HepG2 (cell line): Measurements from ENCODE around the gene ARTN. TPM values are rescaled to one million over a fixed set of nuclear protein-coding genes. Genes with fewer than 3 reads are reported as not detected.

ENCODE experiments used
- ATAC-seq: fragments of 200-7000 bp; cut with Tn5 transposase; 3 replicates; pipeline ENCODE4 v1.9.1; 2020; ENCODE audit warnings: mild to moderate bottlenecking, moderate library complexity
- BruUV-seq: library from RNA; stranded (reverse); fragments of 400-500 nt; replicated peaks from 2 replicates; lab custom pipeline; 2021; lab: Mats Ljungman, UMichigan
- CTCF ChIA-PET: fragments of 300-600 bp; formaldehyde crosslinking; extraction: SDS; loops from one replicate; lab custom pipeline; 2021; ENCODE audit warnings: low total read pairs, inconsistent platforms, low intra/inter-chr PET ratio; lab: Yijun Ruan, JAX
- POLR2A ChIA-PET: fragments of 350-600 bp; sonication (Branson Sonifier 250); formaldehyde crosslinking; loops from one replicate; lab custom pipeline; 2020; ENCODE audit warnings: antibody characterized with exemption, inconsistent platforms; lab: Yijun Ruan, JAX
- DNase-seq: peaks from one replicate; pipeline ENCODE4 v3.0.0-alpha.2; 2015; ENCODE audit warnings: low spot score
- FAIRE-seq: peaks from 3 replicates; lab custom pipeline; 2011; peaks lifted over from hg19 to GRCh38; lab: Jason Lieb, UNC
- H2AFZ ChIP-seq: one replicate; pipeline ENCODE4 v1.6.1; 2011; ENCODE audit warnings: low read length, inconsistent platforms
- H3K27ac ChIP-seq: fragments of 300-600 bp; 3 replicates; pipeline ENCODE4 v1.8.0; 2011; ENCODE audit warnings: mixed run types, mild to moderate bottlenecking, mixed read lengths, low read length, inconsistent platforms; ENCODE audit not compliant: insufficient read depth; ENCODE audit errors: extremely low read length
- H3K27me3 ChIP-seq, 2 experiments: fragments of 200-600 bp in 1 of 2; 2 replicates in 1 of 2; 3 replicates in 1 of 2; pipeline versions ENCODE4 v1.6.0 to v1.8.0; 2011; ENCODE audit warnings: low read length in 2 of 2, mild to moderate bottlenecking in 2 of 2, moderate library complexity in 2 of 2, inconsistent platforms in 1 of 2; ENCODE audit not compliant: insufficient read depth in 2 of 2, control insufficient read depth in 1 of 2
- H3K36me3 ChIP-seq, 2 experiments: fragments of 200-600 bp in 1 of 2; replicated peaks in 1 of 2; 2 replicates in 1 of 2; 3 replicates in 1 of 2; pipeline versions ENCODE4 v1.5.1 to v1.8.0; 2011; ENCODE audit warnings: low read length in 2 of 2, inconsistent platforms in 1 of 2; ENCODE audit not compliant: insufficient read depth in 2 of 2, control insufficient read depth in 1 of 2
- H3K4me1 ChIP-seq: 2 replicates; pipeline ENCODE4 v1.5.1; 2012; ENCODE audit warnings: low read length, inconsistent platforms; ENCODE audit not compliant: insufficient read depth
- H3K4me2 ChIP-seq: 2 replicates; pipeline ENCODE4 v1.6.0; 2011; ENCODE audit warnings: low read depth, low read length, inconsistent platforms
- H3K4me3 ChIP-seq, 3 experiments: fragments of 200-600 bp in 1 of 3; sonication (generic), shearing (Covaris generic) in 1 of 3; replicated peaks in 1 of 3; 2 replicates each; pipeline ENCODE4 v1.5.1; 2011 to 2016; ENCODE audit warnings: low read length in 3 of 3, inconsistent platforms in 2 of 3, low read depth in 2 of 3, mild to moderate bottlenecking in 2 of 3, control low read depth in 1 of 3, mixed read lengths in 1 of 3; ENCODE audit not compliant: insufficient read depth in 1 of 3
- H3K79me2 ChIP-seq: one replicate; pipeline ENCODE4 v1.6.1; 2011; ENCODE audit warnings: low read length, inconsistent platforms; ENCODE audit not compliant: insufficient read depth
- H3K9ac ChIP-seq: 2 replicates; pipeline ENCODE4 v1.6.0; 2011; ENCODE audit warnings: mild to moderate bottlenecking, low read depth, low read length, inconsistent platforms; ENCODE audit not compliant: insufficient read depth
- H3K9me3 ChIP-seq: 2 replicates; pipeline ENCODE4 v1.5.1; 2012; ENCODE audit warnings: mild to moderate bottlenecking, low read length
- H4K20me1 ChIP-seq: 2 replicates; pipeline ENCODE4 v1.6.0; 2011; ENCODE audit warnings: inconsistent platforms, mild to moderate bottlenecking, low read length, moderate library complexity; ENCODE audit not compliant: insufficient read depth
- ATF3 ChIP-seq: sonication (generic); formaldehyde crosslinking; IDR thresholded peaks from 2 replicates; pipeline ENCODE4 v1.4.0; 2020; ENCODE audit warnings: missing genetic modification reagents
- GATAD2A ChIP-seq: IDR thresholded peaks from 2 replicates; pipeline ENCODE4 v1.6.1; 2016
- HIC2 ChIP-seq: sonication (generic); formaldehyde crosslinking; IDR thresholded peaks from 2 replicates; pipeline ENCODE4 v1.9.0; 2022; ENCODE audit warnings: low read depth, missing genetic modification reagents
- PAXIP1 ChIP-seq: sonication (generic); formaldehyde crosslinking; conservative IDR thresholded peaks from 2 replicates; pipeline ENCODE4 v1.4.0; 2020; ENCODE audit warnings: mild to moderate bottlenecking, missing genetic modification reagents, moderate library complexity
- PHB2 ChIP-seq: fragments of 450-650 bp; IDR thresholded peaks from 2 replicates; pipeline ENCODE4 v1.6.1; 2018; ENCODE audit not compliant: partially characterized antibody
- PTBP1 ChIP-seq: fragments of 200-400 bp; formaldehyde crosslinking; IDR thresholded peaks from 2 replicates; pipeline ENCODE4 v1.6.1; 2018; ENCODE audit warnings: low read length, low read depth; ENCODE audit not compliant: poor library complexity, severe bottlenecking
- RFX5 ChIP-seq: IDR thresholded peaks from 2 replicates; pipeline ENCODE4 v1.6.1; 2011; ENCODE audit warnings: low read depth, low read length, improper control_type of control experiment
- THAP8 ChIP-seq: sonication (generic); formaldehyde crosslinking; IDR thresholded peaks from 2 replicates; pipeline ENCODE4 v1.5.1; 2020; ENCODE audit warnings: missing genetic modification reagents, mild to moderate bottlenecking, borderline replicate concordance
- ZNF225 ChIP-seq: sonication (generic); formaldehyde crosslinking; IDR thresholded peaks from 2 replicates; pipeline ENCODE4 v1.4.0; 2020; ENCODE audit warnings: mild to moderate bottlenecking, missing genetic modification reagents
- ZNF543 ChIP-seq: sonication (generic); formaldehyde crosslinking; IDR thresholded peaks from 2 replicates; pipeline ENCODE4 v1.4.0; 2020; ENCODE audit warnings: mild to moderate bottlenecking, missing genetic modification reagents
- ZNF709 ChIP-seq: sonication (generic); formaldehyde crosslinking; IDR thresholded peaks from 2 replicates; pipeline ENCODE4 v1.5.0; 2020; ENCODE audit warnings: mild to moderate bottlenecking, missing genetic modification reagents
- ZNF761 ChIP-seq: sonication (generic); formaldehyde crosslinking; conservative IDR thresholded peaks from 2 replicates; pipeline ENCODE4 v1.4.0; 2020; ENCODE audit warnings: mild to moderate bottlenecking, missing genetic modification reagents
- ZUFSP ChIP-seq: sonication (generic); formaldehyde crosslinking; IDR thresholded peaks from 2 replicates; pipeline ENCODE4 v1.9.0; 2021; ENCODE audit warnings: missing genetic modification reagents, mild to moderate bottlenecking, borderline replicate concordance
- WGBS: methylation state at CpG from one replicate; pipeline ENCODE4 v1.1.6; 2017; ENCODE audit warnings: low lambda C conversion rate; 5-methylcytosine and 5-hydroxymethylcytosine counted together
- in situ Hi-C: cut with HindIII; loops from 2 replicates; pipeline ENCODE4 v1.10.0; 2017; ENCODE audit warnings: low pct_unique_long_range_greater_than_20kb; ENCODE audit not compliant: extremely low pct_ligation_motif_present
- intact Hi-C: fragments of 100-400 bp; cut with micrococcal nuclease; formaldehyde crosslinking; loops from one replicate; pipeline ENCODE4 v1.10.0; 2022; ENCODE audit not compliant: unreplicated experiment
- polyA plus RNA-seq, 8 experiments: library from polyadenylated mRNA; depleted of rRNA in 3 of 8; stranded (reverse) in 7 of 8; unstranded in 1 of 8; fragments of >200 nt; fragmentation: Illumina TruSeq in 4 of 8; extraction: Trizol in 4 of 8; gene quantifications; 2 replicates each; pipeline versions ENCODE4 v1.2.1 to v1.2.3, GENCODE V29; 2011 to 2016; ENCODE audit warnings: low read depth in 4 of 8, missing spikeins in 1 of 8, mixed read lengths in 1 of 8; ENCODE audit not compliant: insufficient read depth in 1 of 8
- total RNA-seq, 5 experiments: library from RNA; depleted of rRNA; stranded (reverse); fragments of >200 nt; fragmentation: Illumina TruSeq; extraction: Trizol; gene quantifications; 2 replicates each; pipeline ENCODE4 v1.2.3, GENCODE V29; 2016; ENCODE audit warnings: low read depth in 1 of 5

Gene ARTN
- total and polyA plus RNA-seq, 2 of the 13 experiments (the other 11 are each of a cell fraction or from before 2014, with no cell fraction given) = 0.11 to 0.62 TPM

GRCh38 chr1:43887748-43888147, 45.9 kb upstream of the ARTN start (continued):
- no peak for TF ChIP-seq PAXIP1
- TF ChIP-seq ZNF709 (CRISPR knock-in tag) = no peak
- TF ChIP-seq RFX5 = no peak

GRCh38 chr1:43890815-43891214, 42.8 kb upstream of the ARTN start:
- H3K36me3 ChIP-seq = peaks cover 0 to 7% of the 10 kb centered on the region in 2 experiments; a peak in 2 of 5 replicates
- BruUV-seq = no TSS peak
- H3K27ac ChIP-seq = no peak overlapping the region
- no peak overlapping the region for H2AFZ ChIP-seq
- in situ Hi-C loops = no loop called here
- no peak overlapping the region for H3K4me2 ChIP-seq
- H3K79me2 ChIP-seq = no peaks in the 10 kb centered on the region
- H4K20me1 ChIP-seq = no peaks in the 10 kb centered on the region
- no peaks in the 10 kb centered on the region for H3K9me3 ChIP-seq
- no peak for FAIRE-seq
- ChIA-PET CTCF (no interaction called here), POLR2A (no interaction called here)
- H3K4me3 ChIP-seq = no peak overlapping the region
- H3K27me3 ChIP-seq = no peaks in the 10 kb centered on the region; a peak in 1 of 5 replicates
- peaks cover 10% of the 10 kb centered on the region for H3K4me1 ChIP-seq
- intact Hi-C loops = no loop called here
- ATAC-seq = no peak
- DNase-seq = no peak
- WGBS = 95% methylated on average over 5 of the region's 5 CpGs
- H3K9ac ChIP-seq = no peak overlapping the region
- TF ChIP-seq ZNF225 (CRISPR knock-in tag) (no peak), ZNF543 (CRISPR knock-in tag) (no peak), THAP8 (CRISPR knock-in tag) (no peak), ATF3 (CRISPR knock-in tag) (no peak), ZNF761 (CRISPR knock-in tag) (no peak), ZUFSP (CRISPR knock-in tag) (no peak), PHB2 (no peak), GATAD2A (CRISPR knock-in tag) (no peak), PTBP1 (no peak), HIC2 (CRISPR knock-in tag) (no peak)
